Measurements from ENCODE around the gene HCAR2. TPM values are rescaled to one million over a fixed set of nuclear protein-coding genes. Genes with fewer than 3 reads are reported as not detected.
"Not testable (repeated sequence)": the region's sequence is repeated elsewhere in the genome, so short reads cannot be mapped to it uniquely, and the experiment has no call there.

Gene HCAR2
- total RNA-seq, 2 experiments from 2014 or later = not detected

DNA sequence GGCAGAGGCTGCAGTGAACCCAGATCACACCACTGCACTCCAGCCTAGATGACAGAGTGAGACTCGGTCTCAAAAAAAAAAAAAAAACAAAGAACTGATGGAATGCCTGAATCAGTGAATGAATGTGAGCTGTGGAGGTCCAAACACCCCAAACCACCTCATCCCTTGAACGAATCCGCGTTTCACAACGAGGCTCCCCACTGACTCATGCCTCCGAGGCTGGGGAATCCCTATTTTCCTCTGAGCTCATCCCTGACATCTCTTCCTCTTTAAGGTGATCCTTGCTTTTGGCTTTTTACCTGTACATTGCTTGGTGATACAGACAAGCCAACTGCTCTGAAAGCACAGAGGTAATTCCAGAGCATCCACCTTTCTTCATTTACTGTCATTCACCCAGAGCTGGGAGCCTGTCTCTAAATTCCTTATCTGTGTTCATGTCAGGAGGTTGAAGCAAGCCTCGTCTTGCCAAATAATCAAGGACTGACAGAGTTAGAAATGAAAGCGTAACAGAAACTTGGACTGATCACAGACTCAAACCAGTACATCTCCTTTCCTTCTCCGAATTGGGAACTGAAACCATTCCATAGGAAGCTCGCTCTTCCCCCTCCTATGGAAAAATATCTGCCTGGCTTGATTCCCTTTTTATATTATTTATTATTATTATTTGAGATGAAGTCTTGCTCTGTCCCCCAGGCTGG is 10.5 kb upstream of the HCAR2 start:
- H3K27me3 Mint-ChIP-seq; POLR2A ChIA-PET; DNase-seq; intact Hi-C loops (cut with DNase I, micrococcal nuclease); H3K4me3 Mint-ChIP-seq; ATAC-seq; H3K27ac Mint-ChIP-seq; CTCF ChIA-PET; H3K36me3 Mint-ChIP-seq (ENCODE audit: low read depth); H3K9me3 Mint-ChIP-seq (ENCODE audit: low read depth); H3K4me1 Mint-ChIP-seq: not testable (repeated sequence)

DNA sequence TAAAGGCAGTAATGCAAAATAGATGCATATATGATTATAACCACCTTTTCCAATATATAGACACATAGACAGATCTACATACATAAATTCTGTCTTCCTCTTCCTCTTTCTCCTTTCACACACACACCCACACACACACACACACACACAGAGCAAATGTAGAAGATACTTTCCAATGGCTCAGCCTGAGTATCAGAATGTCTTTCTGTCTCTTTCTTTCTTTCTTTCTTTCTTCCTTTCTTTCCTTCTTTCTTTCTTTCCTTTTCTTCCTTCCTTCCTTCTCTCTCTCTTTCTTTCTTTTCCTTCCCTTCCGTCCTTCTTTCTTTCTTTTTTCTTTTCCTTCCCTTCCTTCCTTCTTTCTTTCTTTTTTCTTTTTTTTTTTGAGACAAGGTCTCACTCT is 8.1 kb upstream of the HCAR2 start:
- ATAC-seq; intact Hi-C loops (cut with DNase I, micrococcal nuclease): not testable (repeated sequence)

DNA sequence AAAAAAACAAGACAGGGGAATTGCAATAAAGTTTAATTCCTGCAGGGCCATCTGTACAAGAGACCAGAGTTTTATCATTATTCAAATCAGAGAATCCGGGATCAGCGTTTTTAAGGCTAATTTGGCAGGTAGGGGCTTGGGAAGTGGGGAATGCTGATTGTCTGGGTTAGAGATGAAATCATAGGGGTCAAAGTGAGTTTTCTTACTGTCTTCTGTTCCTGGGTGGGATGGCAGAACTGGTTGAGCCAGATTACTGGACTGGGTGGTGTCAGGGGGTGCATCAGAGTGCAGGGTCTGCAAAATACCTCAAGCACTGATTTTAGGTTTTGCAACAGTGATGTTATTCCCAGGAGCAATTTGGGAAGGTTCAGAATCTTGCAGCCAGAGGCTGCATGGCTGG is 7.2 kb upstream of the HCAR2 start:
- H3K36me3 Mint-ChIP-seq (ENCODE audit: low read depth); H3K27me3 Mint-ChIP-seq; H3K4me1 Mint-ChIP-seq; H3K4me3 Mint-ChIP-seq; intact Hi-C loops (cut with DNase I, micrococcal nuclease); H3K9me3 Mint-ChIP-seq (ENCODE audit: low read depth); ATAC-seq; DNase-seq; H3K27ac Mint-ChIP-seq; POLR2A ChIA-PET: not testable (repeated sequence)
- CTCF ChIA-PET = interaction anchor here (0.8 to 1.2 kb wide), 2 partner anchors 38 to 522 kb away, joined by 3 read pairs; partner anchors contain the start of gene MPHOSPH9

More for the DNA sequence above, 8.1 kb upstream of the HCAR2 start:
- H3K4me1 Mint-ChIP-seq; H3K36me3 Mint-ChIP-seq (ENCODE audit: low read depth); DNase-seq; H3K27me3 Mint-ChIP-seq; H3K27ac Mint-ChIP-seq; H3K4me3 Mint-ChIP-seq; POLR2A ChIA-PET; H3K9me3 Mint-ChIP-seq (ENCODE audit: low read depth): not testable (repeated sequence)
- CTCF ChIA-PET = interaction anchor here (0.8 to 1.2 kb wide), 2 partner anchors 39 to 521 kb away, joined by 3 read pairs; partner anchors contain the start of gene MPHOSPH9

DNA sequence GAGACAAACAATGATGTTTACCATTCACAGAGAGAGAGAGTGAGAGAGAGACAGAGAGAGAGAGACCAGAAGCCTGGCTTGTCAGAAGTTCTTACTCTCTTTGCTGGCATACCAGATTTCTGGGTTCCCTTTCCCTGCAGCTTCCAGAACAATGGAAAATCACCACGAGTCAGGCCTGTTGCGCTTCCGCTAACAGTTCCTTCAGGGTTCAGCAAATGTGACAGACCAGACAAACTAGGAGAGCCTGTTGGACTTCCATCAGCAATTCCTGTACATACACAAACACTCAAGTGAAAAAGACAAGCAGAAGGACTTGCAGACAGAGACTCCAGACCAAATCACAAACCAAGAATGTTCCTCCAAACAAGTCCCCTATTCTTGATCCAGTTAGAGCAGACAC is 6.1 kb upstream of the HCAR2 start:
- H3K36me3 Mint-ChIP-seq (ENCODE audit: low read depth); H3K4me1 Mint-ChIP-seq; CTCF ChIA-PET; DNase-seq; ATAC-seq; H3K4me3 Mint-ChIP-seq; POLR2A ChIA-PET; H3K27ac Mint-ChIP-seq; intact Hi-C loops (cut with DNase I, micrococcal nuclease); H3K27me3 Mint-ChIP-seq; H3K9me3 Mint-ChIP-seq (ENCODE audit: low read depth): not testable (repeated sequence)

DNA sequence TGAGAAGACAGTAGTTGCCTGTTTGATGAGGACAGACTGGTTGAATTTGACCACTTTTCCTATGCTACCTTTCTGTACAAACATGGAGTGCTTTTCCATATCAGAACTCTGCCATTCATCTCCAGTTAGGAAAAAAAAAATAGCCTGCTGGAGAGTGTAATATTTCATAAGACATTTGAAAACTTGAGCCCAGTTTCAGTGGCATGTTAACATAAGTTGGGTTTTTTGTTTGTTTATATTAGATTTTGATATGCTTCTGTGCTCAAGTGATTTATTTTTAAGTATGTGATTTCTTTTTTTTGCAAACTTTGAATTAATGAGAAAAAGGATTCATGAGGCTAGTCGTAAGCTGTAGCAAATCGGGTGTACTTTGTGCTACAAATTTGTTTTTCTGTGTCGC is 684 bp upstream of the HCAR2 start:
- POLR2A ChIA-PET; DNase-seq; H3K9me3 Mint-ChIP-seq (ENCODE audit: low read depth): not testable (repeated sequence)

DNA sequence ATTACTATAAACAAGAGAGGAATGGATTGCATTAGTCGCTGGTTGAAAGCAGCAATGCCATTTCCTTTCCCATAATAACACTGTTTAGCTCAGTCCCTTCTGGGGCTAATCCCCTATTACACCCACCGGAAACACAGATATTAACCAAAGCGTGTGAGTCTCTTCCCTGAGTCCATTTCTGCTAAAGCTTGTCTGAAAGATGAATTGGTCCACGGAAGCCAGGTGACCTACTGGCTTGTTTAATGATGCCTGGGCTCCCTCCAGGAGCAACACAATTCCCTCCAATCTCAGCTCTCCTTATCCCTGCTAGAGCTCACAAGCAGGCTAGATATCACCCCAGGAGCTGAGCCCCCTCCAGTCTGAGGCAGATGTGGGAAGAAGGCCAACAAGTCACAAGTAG is 1.7 kb downstream of the HCAR2 start:
- CTCF ChIA-PET; DNase-seq; H3K36me3 Mint-ChIP-seq (ENCODE audit: low read depth); POLR2A ChIA-PET; H3K9me3 Mint-ChIP-seq (ENCODE audit: low read depth); H3K4me1 Mint-ChIP-seq; H3K27me3 Mint-ChIP-seq; ATAC-seq; H3K27ac Mint-ChIP-seq; H3K4me3 Mint-ChIP-seq; intact Hi-C loops (cut with DNase I, micrococcal nuclease): not testable (repeated sequence)

More for the DNA sequence above, 684 bp upstream of the HCAR2 start:
- H3K4me1 Mint-ChIP-seq; H3K36me3 Mint-ChIP-seq (ENCODE audit: low read depth); H3K27ac Mint-ChIP-seq; H3K27me3 Mint-ChIP-seq; intact Hi-C loops (cut with DNase I, micrococcal nuclease); H3K4me3 Mint-ChIP-seq; CTCF ChIA-PET; ATAC-seq: not testable (repeated sequence)

DNA sequence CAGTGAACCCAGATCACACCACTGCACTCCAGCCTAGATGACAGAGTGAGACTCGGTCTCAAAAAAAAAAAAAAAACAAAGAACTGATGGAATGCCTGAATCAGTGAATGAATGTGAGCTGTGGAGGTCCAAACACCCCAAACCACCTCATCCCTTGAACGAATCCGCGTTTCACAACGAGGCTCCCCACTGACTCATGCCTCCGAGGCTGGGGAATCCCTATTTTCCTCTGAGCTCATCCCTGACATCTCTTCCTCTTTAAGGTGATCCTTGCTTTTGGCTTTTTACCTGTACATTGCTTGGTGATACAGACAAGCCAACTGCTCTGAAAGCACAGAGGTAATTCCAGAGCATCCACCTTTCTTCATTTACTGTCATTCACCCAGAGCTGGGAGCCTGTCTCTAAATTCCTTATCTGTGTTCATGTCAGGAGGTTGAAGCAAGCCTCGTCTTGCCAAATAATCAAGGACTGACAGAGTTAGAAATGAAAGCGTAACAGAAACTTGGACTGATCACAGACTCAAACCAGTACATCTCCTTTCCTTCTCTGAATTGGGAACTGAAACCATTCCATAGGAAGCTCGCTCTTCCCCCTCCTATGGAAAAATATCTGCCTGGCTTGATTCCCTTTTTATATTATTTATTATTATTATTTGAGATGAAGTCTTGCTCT is 3.0 kb downstream of the HCAR2 start:
- H3K4me1 Mint-ChIP-seq; CTCF ChIA-PET; H3K4me3 Mint-ChIP-seq; DNase-seq; H3K27ac Mint-ChIP-seq; ATAC-seq; H3K36me3 Mint-ChIP-seq (ENCODE audit: low read depth); POLR2A ChIA-PET; H3K27me3 Mint-ChIP-seq; intact Hi-C loops (cut with DNase I, micrococcal nuclease); H3K9me3 Mint-ChIP-seq (ENCODE audit: low read depth): not testable (repeated sequence)

DNA sequence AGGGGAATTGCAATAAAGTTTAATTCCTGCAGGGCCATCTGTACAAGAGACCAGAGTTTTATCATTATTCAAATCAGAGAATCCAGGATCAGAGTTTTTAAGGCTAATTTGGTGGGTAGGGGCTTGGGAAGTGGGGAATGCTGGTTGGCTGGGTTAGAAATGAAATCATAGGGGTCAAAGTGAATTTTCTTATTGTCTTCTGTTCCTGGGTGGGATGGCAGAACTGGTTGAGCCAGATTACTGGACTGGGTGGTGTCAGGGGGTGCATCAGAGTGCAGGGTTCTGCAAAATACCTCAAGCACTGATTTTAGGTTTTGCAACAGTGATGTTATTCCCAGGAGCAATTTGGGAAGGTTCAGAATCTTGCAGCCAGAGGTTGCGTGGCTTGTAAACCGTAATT is 6.2 kb downstream of the HCAR2 start:
- H3K4me1 Mint-ChIP-seq; ATAC-seq; H3K27ac Mint-ChIP-seq; H3K9me3 Mint-ChIP-seq (ENCODE audit: low read depth); CTCF ChIA-PET; H3K36me3 Mint-ChIP-seq (ENCODE audit: low read depth); H3K4me3 Mint-ChIP-seq; DNase-seq; POLR2A ChIA-PET; H3K27me3 Mint-ChIP-seq; intact Hi-C loops (cut with DNase I, micrococcal nuclease): not testable (repeated sequence)

DNA sequence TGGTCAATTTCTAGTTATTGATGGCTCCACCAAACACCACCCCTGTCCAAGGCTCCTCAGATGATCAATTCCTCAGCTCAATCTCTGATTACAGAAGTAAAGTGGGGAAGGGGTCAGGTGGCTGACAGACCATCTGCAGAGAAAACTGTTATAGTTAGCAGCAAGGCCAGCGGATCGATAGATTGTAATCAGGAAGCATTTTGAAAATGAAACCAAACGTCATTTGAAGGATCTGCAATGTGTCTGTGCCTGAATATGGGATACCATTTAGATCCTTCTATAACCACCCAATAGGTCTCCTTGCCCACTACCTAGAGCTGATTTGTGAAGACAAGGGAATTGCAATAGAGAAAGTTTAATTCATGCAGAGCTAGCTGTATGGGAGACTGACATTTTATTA is 11.6 kb downstream of the HCAR2 start:
- DNase-seq (no peak), ATAC-seq (no peak)
- no peaks in the 10 kb centered on the region for H3K9me3 Mint-ChIP-seq (ENCODE audit: low read depth)
- H3K4me1 Mint-ChIP-seq = no peaks in the 10 kb centered on the region
- no peak overlapping the region for H3K27ac Mint-ChIP-seq
- no peaks in the 10 kb centered on the region for H3K36me3 Mint-ChIP-seq (ENCODE audit: low read depth)
- H3K4me3 Mint-ChIP-seq = no peak overlapping the region
- CTCF ChIA-PET = no interaction called here
- POLR2A ChIA-PET = no interaction called here
- intact Hi-C loops (cut with DNase I, micrococcal nuclease) = no loop called here
- no peaks in the 10 kb centered on the region for H3K27me3 Mint-ChIP-seq

DNA sequence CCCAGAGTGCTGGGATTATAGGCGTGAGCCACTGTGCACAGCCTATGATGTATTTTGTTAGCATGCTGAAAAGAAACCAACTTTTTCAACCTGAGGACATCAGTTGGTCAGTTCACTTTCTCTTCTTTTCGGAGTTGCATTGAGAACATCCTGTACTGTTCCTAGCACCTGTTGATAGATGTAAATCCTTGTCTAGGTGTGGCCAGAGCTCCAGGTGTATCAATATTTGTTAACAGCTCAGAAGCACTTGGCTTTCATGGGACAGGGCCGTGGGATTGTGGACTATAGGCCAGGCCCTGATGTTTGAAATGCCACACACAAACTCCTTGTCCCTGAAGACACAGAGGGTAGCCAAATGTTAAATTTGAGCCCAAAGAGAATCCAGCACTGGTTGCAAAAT is 14.9 kb downstream of the HCAR2 start:
- no peaks in the 10 kb centered on the region for H3K9me3 Mint-ChIP-seq (ENCODE audit: low read depth)
- H3K36me3 Mint-ChIP-seq (ENCODE audit: low read depth) = no peaks in the 10 kb centered on the region
- intact Hi-C loops (cut with DNase I, micrococcal nuclease) = no loop called here
- ATAC-seq (no peak), DNase-seq (no peak)
- H3K4me3 Mint-ChIP-seq = no peak overlapping the region
- ChIA-PET POLR2A (no interaction called here), CTCF (interaction anchor here (0.7 kb wide), 1 partner anchor 580 kb away, joined by 3 read pairs; no protein-coding TSS in a partner anchor)
- H3K27ac Mint-ChIP-seq = no peak overlapping the region
- H3K4me1 Mint-ChIP-seq = no peaks in the 10 kb centered on the region
- H3K27me3 Mint-ChIP-seq = no peaks in the 10 kb centered on the region

DNA sequence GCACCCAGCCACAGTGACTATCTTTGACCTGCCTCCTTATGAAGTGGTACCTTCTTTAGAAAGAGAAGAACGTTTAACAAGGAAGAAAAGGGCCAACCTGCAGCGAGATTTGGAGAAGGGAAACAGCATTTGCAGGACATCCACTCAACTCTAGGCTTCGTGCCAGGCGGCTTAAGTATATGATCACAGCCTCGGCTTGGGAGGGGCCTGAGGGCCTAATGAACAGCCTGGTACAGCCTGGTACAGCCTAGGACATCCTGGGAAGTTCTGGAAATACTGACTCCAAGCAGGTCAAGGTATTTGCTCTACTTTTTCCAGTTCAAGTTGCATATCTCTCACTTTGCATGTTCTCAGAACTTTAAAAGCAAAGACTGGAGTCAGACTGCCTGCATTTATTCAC is 16.1 kb downstream of the HCAR2 start:
- Mint-ChIP-seq H3K27ac (no peak overlapping the region), H3K27me3 (no peaks in the 10 kb centered on the region), H3K9me3 (ENCODE audit: low read depth) (no peaks in the 10 kb centered on the region), H3K4me1 (no peaks in the 10 kb centered on the region), H3K4me3 (no peak overlapping the region), H3K36me3 (ENCODE audit: low read depth) (no peaks in the 10 kb centered on the region)
- ATAC-seq (no peak), DNase-seq (no peak)
- ChIA-PET CTCF (interaction anchor here (1.1 kb wide), 1 partner anchor 230 kb away, joined by 3 read pairs; no protein-coding TSS in a partner anchor), POLR2A (no interaction called here)
- intact Hi-C loops (cut with DNase I, micrococcal nuclease) = no loop called here

DNA sequence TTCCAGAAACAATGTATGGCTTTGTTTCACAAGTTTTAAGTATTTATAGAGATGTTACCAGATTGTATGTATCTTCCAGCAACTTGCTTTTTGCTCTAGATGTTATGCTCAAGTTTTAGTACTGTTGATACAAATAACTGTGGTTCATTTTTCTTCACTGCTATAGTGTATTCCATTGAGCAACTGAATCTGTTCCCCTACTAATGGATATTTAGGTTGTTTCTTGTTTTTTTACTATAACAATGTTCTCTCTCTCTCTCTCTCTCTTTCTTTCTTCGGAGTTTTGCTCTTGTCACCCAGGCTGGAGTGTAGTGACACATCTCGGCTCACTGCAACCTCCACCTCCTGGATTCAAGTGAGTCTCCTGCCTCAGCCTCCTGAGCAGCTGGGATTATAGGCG is 16.6 kb downstream of the HCAR2 start:
- no peak for DNase-seq
- ChIA-PET POLR2A (no interaction called here), CTCF (no interaction called here)
- no peak overlapping the region for H3K4me3 Mint-ChIP-seq
- no peaks in the 10 kb centered on the region for H3K27me3 Mint-ChIP-seq
- H3K4me1 Mint-ChIP-seq = no peaks in the 10 kb centered on the region
- ATAC-seq = no peak
- H3K9me3 Mint-ChIP-seq (ENCODE audit: low read depth) = no peaks in the 10 kb centered on the region
- H3K27ac Mint-ChIP-seq = no peak overlapping the region
- intact Hi-C loops (cut with DNase I, micrococcal nuclease) = no loop called here
- H3K36me3 Mint-ChIP-seq (ENCODE audit: low read depth) = no peaks in the 10 kb centered on the region
